Smooth muscle cell of the brain vasculature (primary cell): ENCODE results near the gene MSRB3.
"Not testable (repeated sequence)": the region's sequence is repeated elsewhere in the genome, so short reads cannot be mapped to it uniquely, and the experiment has no call there.

Experiments used
- DNase-seq: peaks from one replicate; pipeline ENCODE4 v3.0.0-alpha.2; 2012; ENCODE audit warnings: low read depth, low spot score

Gene MSRB3

GRCh38 chr12:65278576-65279368 lies at the start of gene MSRB3:
MSRB3 (plus strand) TSS chr12:65278683; CDS start chr12:65308580, 29,897 bp downstream.
- no peak for DNase-seq

- DNase-seq: peak; percentile 54
Measured at GRCh38 chr12:65229441-65229840, 49.0 kb upstream of the MSRB3 start.

- no peak for DNase-seq
Measured at GRCh38 chr12:65232476-65233077, 45.9 kb upstream of the MSRB3 start.

- DNase-seq: no peak
Measured at GRCh38 chr12:65237153-65237552, 41.3 kb upstream of the MSRB3 start.

- DNase-seq: no peak
Measured at GRCh38 chr12:65238609-65239008, 39.9 kb upstream of the MSRB3 start.

GRCh38 chr12:65248656-65249633 lies 29.5 kb upstream of the MSRB3 start:
- DNase-seq: no peak

- DNase-seq: no peak
Measured at GRCh38 chr12:65252515-65252914, 26.0 kb upstream of the MSRB3 start.

GRCh38 chr12:65257986-65258385 lies 20.5 kb upstream of the MSRB3 start:
- DNase-seq: no peak

GRCh38 chr12:65259501-65259900 lies 19.0 kb upstream of the MSRB3 start:
- no peak for DNase-seq

GRCh38 chr12:65263777-65264176 lies 14.7 kb upstream of the MSRB3 start:
- DNase-seq: no peak

GRCh38 chr12:65266408-65266807 lies 12.1 kb upstream of the MSRB3 start:
- DNase-seq: no peak

- no peak for DNase-seq
Measured at GRCh38 chr12:65269603-65270002, 8.9 kb upstream of the MSRB3 start.

GRCh38 chr12:65274602-65275272 lies 3.7 kb upstream of the MSRB3 start:
- DNase-seq: no peak

GRCh38 chr12:65275627-65276026 lies 2.9 kb upstream of the MSRB3 start:
- no peak for DNase-seq

- no peak for DNase-seq
Measured at GRCh38 chr12:65276916-65277530, 1.5 kb upstream of the MSRB3 start.

GRCh38 chr12:65277994-65278575 lies 398 bp upstream of the MSRB3 start:
- no peak for DNase-seq

GRCh38 chr12:65279369-65280112 lies 1.1 kb downstream of the MSRB3 start:
- no peak for DNase-seq

GRCh38 chr12:65280306-65280705 lies 1.8 kb downstream of the MSRB3 start:
- DNase-seq: no peak

GRCh38 chr12:65282840-65283239 lies 4.4 kb downstream of the MSRB3 start:
- no peak for DNase-seq

- DNase-seq: not testable (repeated sequence)
Measured at GRCh38 chr12:65285532-65285931, 7.0 kb downstream of the MSRB3 start.
